HG03039 (cell line): ENCODE data around the gene IFI16.
A peak's percentile ranks its signal among the peaks of the same experiment; 100 is the strongest.

ENCODE experiments used
- ATAC-seq: cut with Tn5 transposase; IDR thresholded peaks from one replicate; pipeline ENCODE4 v1.9.1; 2021; ENCODE audit warnings: mild to moderate bottlenecking, moderate library complexity; ENCODE audit not compliant: unreplicated experiment

Gene IFI16

GRCh38 chr1:159009704-159010361 lies at the start of gene IFI16:
Gene IFI16, plus strand, starts transcription at chr1:159009907. Its CDS starts 4,774 bp downstream, at chr1:159014681.
- ATAC-seq, result peak; percentile 67

DNA sequence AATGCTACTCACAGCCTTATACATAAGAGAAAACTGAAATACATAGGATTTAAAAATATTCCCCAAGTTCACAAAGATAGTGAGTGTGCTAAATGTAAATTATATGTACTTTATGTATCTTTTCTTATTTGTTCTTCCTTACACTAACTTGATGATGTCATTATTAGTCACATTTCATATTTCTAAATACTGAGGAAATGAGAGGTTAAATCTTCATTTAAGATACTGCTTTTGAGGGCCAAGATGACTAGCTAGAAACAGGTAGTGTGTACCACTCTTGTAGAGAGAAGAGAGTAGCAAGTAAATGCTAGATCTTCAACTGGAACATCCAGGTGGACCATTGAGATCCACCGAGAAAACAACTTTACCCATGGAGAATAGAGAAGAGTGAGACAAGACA lies 48.5 kb upstream of the IFI16 start:
- ATAC-seq, result no peak

DNA sequence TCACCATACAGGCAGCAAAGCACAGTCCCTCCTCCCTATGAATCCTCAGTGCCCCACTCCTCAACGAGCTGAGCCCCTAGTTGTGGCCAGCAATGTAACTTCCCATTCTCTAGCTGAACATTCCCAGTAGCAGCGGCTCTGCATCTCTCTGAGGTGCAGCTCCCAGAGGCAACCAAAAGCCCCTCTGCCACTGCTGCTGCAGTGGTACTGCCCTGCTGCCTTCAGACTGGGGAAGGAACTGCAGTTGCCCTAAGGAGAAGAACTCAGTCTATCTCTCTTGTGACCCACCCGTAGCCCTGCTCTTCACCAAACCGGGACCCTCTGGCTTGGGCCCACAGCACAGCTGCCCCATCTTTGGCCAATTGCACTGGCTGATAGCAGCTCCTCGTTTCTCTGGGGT lies 46.7 kb upstream of the IFI16 start:
- no peak for ATAC-seq

DNA sequence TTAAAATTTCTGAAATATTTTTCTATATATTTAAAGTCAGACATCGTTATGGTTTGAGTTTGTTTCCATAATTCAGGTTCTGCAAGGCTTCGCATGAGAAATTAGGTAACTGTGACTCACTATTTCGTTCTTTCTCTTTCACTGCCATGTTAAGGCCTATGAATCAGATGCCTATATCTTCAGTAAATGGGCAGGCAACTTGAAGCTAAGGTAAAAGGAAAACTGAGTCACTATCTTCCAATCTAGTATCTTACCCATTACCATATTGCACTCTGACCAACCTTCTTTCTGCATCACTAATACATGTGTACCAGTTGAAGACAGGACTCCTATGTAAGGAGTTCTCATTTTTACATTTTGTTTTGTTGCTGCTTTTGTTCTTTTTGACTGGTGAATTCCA lies 40.5 kb upstream of the IFI16 start:
- no peak for ATAC-seq

DNA sequence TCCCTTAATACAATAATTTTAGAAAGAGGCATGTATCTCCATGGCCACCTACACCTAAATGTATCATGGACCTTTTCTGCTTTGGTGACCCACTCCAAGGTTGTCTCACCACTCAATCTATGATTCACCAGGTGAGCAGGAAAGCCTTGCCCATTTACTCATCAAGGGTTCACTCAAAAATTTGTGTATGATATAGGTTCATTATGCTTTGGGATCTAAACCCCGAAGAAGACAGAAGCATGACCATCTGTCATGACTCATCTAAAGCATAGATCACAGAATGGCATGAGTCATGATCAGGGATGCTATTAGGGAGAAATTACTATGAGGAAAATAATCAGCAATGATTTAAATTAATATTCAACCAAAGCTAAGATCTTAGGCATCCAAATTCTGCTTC lies 39.9 kb upstream of the IFI16 start:
- no peak for ATAC-seq

DNA sequence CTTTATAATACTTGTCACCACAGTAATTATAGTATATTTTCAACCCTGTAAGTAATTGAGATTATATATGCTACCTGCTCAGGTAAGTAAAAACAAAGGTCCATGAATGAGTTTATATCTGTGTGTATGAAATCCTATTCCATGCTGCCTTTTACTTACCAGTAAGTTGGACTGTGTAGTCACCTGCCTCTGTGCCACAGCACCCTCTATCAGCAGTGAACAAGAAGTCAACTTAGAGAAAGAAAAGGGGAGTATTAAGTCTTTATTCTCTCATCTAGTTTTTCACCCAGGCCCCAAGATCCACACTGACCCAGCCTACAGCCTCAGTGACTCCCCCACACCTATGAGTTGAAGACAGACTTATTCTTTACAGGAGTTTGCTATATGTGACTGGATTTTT lies 36.9 kb upstream of the IFI16 start:
- ATAC-seq, result no peak

DNA sequence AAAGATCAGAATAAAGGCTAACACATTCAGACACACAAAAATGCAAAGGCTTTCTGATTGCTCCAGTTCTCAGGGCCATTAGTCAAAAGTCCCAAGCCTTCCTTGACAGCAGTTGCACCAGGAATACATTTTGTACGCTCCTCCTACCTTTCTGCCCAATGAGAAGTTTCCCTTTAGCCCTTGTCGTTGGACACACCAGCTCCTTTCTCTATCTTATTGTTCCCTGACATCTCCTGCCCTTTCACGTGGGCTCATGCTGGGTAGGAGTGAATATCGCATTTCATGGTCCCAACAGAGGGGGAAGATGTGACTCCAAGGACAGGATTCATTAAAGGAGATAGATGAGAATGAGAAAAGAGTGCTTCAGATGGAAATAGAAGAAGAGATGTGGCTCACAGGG lies 33.5 kb upstream of the IFI16 start:
- no peak for ATAC-seq

- no peak for ATAC-seq
Observed at GRCh38 chr1:158978730-158979129, 31.0 kb upstream of the IFI16 start.

GRCh38 chr1:158979229-158979628 lies 30.5 kb upstream of the IFI16 start:
- no peak for ATAC-seq

DNA sequence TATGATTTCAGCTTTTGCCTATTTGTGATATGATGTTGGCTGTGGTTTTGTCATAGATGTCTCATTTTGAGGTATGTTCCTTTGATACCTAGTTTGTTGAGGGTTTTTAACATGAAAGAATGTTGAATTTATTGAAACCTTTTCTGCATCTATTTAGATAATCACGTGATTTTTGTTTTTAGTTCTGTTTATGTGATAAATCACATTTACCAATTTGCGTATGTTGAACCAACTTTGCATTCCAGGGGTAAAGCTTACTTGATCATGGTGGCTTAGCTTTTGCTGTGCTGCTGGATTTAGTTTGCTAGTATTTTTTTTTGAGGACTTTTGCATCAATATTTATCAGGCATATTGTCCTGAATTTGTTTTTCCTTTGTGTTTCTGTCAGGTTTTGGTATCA lies 26.5 kb upstream of the IFI16 start:
- ATAC-seq, result no peak

GRCh38 chr1:158984386-158984785 lies 25.3 kb upstream of the IFI16 start:
- no peak for ATAC-seq

GRCh38 chr1:158989424-158989823 lies 20.3 kb upstream of the IFI16 start:
- no peak for ATAC-seq

DNA sequence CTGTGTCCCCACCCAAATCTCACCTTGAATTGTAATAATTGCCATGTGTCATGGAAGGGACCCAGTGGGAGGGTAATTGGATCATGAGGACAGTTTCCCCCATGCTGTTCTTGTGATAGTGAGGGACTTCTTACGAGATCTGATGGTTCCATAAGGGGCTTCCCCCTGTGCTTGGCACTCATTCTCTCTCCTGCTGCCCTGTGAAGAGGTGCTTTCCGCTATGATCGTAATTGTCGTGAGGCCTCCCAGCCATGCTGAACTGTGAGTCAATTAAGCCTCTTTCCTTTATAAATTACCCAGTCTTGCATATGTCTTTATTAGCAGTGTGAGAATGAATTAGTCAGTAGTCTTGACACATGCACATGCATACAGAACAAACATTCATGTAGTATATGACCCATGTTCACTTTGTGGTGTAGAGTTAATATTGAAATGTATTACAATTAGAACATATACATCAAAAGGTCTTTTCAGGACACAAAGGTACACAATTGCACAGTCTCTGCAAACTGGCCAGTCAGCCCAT lies 16.9 kb upstream of the IFI16 start:
- no peak for ATAC-seq

DNA sequence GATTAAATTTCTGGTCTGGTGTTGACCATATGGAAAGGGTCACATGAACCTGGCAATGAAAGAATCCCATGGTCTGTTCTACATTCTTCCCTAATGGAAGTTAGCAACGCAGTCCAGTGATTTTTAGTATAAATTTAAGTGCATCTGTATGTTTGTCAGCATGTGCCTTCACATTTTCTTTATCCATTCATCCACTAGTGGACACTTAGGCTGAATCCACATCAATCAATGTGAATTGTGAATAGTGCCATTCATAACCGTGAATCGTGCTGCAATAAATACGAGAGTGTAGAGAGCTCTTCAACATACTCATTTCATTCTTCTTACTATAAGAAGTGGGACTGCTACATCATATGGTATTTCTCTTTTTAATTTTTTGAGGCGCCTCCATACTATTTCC lies 12.7 kb upstream of the IFI16 start:
- no peak for ATAC-seq

DNA sequence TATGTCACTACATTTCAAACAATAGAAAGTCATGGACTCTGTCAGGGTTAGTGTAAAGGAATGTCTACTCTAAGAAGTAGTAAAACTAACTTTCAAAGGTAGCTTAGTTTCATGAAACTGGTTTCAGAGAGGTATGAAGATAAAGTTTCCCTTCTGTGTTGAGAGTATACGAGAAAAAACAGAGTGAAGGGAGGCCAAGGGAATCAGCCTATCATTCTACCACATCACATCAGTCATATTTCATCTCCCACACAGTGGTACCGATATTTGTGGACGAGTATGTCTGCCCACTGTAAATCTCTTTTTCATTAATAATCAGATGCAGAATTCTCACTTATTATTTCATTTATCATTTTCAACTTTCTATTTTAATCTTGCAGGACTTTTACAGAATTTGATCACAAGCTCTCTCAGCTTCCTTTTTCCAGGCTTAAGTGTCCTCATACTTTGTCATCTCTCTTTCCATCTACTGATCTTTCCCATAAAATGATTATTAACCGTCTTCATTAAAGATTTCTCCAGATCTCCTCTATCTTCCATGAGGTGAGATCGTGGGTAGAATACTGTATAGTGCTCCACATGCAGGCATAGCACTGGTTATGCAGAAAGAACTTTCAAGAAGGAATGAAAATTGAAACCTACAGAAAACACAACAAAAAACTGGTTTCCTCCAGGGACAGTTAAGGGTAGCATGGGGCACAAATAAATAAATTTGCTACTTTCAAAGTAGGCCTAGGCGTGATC lies 11.5 kb upstream of the IFI16 start:
- no peak for ATAC-seq

DNA sequence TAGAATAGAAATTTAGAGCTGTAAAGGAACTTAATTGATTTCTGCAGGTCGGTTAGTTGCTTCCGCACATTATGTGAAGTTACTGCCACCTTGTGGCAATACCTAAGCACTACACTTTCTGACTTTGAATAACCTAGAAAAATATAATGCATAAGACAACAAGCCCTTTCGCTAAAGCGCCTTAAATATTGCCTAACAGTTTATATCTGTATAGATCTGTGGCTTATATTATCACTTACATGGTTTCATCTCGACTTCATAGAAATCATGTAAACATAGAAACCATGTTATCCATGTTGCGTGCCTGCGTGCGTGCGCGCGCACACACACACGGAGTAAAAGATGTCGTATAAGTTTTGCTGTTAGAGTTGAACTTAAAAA lies 10.9 kb upstream of the IFI16 start:
- no peak for ATAC-seq

DNA sequence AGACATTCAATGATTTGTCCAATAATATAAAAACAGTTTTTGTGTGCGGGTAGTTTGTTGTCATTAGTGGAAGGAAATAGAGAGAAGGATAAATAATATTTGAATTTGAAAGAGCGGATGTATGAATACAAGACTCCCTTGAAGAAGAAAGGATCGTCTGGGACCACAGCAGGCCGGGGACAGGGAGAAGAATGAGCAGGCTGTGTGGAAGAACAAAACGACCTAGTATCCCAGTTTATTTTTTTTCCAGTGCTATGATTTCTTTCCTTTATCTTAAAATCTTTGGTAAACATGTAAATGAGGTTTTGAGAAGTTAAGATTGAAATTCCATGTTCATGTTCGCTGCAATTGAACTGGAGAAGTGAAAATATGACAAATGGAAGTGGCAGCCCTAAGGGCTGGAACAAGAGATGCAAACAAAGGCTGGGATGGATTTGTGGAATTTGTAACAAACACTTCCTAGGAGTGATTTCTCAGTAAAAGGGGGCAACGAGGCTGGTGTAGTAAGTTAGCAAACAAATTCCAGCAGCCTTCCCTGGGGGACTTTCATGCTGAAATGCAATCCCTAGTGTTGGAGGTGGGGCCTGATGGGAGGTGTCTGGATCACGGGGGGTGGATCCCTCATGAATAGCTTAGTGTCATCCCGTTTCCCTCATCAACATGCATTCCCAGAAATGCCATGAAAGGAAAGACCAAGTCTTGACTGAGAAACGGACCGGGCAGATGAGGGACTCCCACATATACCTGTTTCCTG lies 10.2 kb upstream of the IFI16 start:
- no peak for ATAC-seq

GRCh38 chr1:159000070-159000409 lies 9.7 kb upstream of the IFI16 start:
- no peak for ATAC-seq

- ATAC-seq, result no peak
Observed at GRCh38 chr1:159000625-159001024, 9.1 kb upstream of the IFI16 start.

DNA sequence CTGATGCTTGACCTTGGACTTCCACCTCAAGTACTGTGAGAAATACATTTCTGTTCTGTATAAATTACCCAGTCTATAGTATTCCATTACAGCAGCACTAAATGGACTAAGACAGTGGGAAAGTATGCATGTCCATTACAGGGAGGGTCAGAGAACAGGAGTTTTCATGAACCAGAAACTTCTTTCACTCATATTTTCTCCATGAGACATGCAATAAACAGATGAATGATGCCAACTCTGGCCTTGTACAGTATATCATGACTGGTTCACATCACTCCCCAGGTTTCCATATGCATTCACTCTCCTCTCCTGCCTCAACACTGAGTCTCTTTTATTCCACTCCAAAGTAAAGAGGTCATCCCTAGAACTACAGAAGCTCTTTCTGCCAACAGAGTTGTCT lies 4.5 kb upstream of the IFI16 start:
- no peak for ATAC-seq

- no peak for ATAC-seq
Observed at GRCh38 chr1:159005676-159006075, 4.0 kb upstream of the IFI16 start.
